Choroid plexus epithelial cell (primary cell): ENCODE measurements around the gene MAP1LC3B2.

Source experiments
- DNase-seq: peaks from one replicate; pipeline ENCODE4 v3.0.0-alpha.2; 2010; ENCODE audit warnings: low read depth
- H3K4me3 ChIP-seq: 2 replicates; pipeline ENCODE4 v1.5.1; 2011; ENCODE audit warnings: low read depth, mild to moderate bottlenecking, control low read depth, low read length, moderate library complexity
- TF ChIP-seq, protein P1 (sequence below): conservative IDR thresholded peaks from 2 replicates; pipeline ENCODE4 v1.5.1; 2011; ENCODE audit warnings: low read depth, mild to moderate bottlenecking, control low read depth, inconsistent platforms, low read length, moderate library complexity

The MAP1LC3B2 gene

DNA sequence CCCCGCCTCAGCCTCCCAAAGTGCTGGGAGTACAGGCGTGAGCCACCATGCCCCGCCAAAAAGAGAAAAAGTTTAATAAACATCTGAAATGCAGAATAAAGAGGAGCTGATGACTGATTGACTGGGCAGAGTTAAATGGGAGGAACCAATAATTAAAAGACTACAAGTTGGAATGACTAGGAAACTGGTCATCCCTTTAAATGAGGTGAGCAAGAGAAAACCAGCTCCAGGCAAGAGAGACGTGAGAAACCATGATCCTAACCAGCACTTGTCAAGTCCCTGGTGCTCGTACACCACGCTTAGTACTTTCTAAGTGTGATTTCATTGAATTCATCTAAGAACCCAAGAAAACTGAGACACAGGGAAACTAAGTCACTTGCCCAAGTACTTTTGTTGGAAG, 47.9 kb downstream of the MAP1LC3B2 start:
- DNase-seq: no peak
- H3K4me3 ChIP-seq: no peak overlapping the region
- TF ChIP-seq, protein P1, sequence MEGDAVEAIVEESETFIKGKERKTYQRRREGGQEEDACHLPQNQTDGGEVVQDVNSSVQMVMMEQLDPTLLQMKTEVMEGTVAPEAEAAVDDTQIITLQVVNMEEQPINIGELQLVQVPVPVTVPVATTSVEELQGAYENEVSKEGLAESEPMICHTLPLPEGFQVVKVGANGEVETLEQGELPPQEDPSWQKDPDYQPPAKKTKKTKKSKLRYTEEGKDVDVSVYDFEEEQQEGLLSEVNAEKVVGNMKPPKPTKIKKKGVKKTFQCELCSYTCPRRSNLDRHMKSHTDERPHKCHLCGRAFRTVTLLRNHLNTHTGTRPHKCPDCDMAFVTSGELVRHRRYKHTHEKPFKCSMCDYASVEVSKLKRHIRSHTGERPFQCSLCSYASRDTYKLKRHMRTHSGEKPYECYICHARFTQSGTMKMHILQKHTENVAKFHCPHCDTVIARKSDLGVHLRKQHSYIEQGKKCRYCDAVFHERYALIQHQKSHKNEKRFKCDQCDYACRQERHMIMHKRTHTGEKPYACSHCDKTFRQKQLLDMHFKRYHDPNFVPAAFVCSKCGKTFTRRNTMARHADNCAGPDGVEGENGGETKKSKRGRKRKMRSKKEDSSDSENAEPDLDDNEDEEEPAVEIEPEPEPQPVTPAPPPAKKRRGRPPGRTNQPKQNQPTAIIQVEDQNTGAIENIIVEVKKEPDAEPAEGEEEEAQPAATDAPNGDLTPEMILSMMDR: no peak

DNA sequence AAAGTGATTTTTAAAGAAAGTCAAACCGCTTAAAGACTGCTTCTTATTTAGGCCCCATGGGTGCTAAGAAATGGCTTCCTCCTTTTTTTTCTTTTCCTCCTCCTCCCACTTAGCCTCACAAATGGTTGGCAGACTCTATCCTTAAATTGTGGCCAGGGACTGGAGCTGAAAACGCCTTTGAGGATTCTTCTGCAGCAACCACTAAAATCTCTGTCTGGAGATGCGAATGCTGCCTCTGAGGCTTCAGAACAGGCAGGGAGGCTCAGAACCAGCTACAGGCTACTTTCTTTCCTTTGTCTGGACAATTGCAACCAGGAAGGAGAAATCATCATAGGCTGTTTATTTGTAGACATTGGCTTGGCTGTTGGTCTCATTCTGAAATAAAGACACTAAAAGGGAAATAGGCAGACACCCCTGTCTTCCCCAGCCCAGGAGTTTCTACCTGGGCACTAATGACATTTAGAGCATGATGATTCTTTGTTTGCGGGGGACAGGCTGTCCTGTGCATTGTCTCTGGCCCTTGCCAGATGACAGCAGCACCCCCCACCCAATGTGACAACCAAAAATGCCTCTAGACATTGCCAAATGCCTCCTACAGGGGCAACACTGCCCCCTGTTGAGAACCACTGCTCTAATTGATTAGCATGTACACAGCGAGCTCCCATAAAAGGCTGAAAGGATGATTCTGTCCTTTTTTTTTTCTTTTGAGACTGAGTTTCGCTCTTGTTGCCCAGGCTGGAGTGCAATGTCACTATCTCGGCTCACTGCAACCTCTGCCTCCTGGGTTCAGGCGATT, 50.3 kb downstream of the MAP1LC3B2 start:
- no peak for DNase-seq
- H3K4me3 ChIP-seq: no peak overlapping the region
- TF ChIP-seq, protein P1: peak; percentile 51

DNA sequence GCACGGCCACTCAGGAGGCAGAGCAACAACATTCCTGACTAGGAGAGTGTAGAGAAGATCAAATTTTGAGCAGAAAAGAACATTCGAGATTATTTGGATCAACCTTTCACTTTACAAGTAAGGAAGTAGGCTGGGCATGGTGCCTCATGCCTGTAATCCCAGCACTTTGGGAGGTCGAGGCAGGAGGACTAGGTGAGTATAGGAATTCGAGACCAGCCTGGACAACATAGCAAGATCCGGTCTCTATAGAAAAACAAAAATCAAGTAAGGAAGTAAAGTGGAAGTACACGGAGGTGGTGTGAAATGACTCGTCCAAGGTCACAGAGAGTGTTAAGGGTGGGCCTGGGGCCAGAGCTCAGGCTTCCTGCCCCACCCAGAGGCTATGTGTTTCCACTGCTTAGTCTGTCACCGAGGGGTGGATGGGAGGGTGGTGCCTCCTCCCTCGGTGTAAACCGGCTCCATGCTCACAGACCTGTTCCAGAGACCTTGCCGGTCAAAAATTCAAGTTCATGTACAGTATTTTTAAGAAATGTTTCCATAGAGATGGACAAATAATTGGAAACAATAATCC, 51.9 kb downstream of the MAP1LC3B2 start:
- no peak overlapping the region for H3K4me3 ChIP-seq
- no peak for DNase-seq
- TF ChIP-seq, protein P1: no peak

DNA sequence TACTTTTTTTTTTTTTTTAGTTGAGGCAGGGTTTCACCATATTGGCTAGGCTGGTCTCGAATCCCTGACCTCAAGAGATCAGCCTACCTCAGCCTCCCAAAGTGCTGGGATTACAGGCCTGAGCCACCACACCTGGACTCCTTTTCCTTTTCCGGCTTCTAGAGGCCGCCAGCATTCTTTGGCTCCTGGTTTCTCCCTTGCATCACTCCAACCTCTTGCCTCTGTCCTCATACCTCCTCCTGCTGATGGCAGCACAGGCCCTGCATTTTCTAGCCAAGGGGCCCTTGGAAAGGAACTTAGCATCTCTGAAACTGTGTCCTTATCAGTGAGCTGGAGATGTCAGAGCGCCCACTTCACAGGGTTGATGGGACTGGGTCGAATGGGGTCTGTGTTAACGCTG, 53.3 kb downstream of the MAP1LC3B2 start:
- TF ChIP-seq, protein P1: no peak
- no peak for DNase-seq
- H3K4me3 ChIP-seq: no peak overlapping the region

DNA sequence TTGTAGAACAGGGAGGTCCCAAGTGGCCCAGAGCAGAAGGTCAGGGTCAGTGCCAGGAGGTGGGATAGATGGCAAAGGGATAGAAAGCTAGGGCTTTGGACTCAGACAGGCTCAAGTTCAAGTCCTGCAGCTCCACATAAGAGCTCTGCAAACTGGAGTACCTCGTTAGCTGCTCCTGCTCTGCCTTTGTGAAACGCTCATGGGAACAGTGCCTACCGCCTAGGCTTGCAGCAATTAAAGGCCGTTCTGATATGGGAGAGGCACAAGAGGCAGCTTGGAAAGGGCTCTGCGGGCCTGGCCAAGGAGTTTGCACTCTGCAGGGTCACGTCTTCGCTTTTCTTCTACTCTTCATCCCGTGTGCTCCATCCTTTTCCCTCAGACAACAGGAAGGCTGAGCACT, 54.1 kb downstream of the MAP1LC3B2 start:
- DNase-seq: no peak
- no peak overlapping the region for H3K4me3 ChIP-seq
- TF ChIP-seq, protein P1: no peak

DNA sequence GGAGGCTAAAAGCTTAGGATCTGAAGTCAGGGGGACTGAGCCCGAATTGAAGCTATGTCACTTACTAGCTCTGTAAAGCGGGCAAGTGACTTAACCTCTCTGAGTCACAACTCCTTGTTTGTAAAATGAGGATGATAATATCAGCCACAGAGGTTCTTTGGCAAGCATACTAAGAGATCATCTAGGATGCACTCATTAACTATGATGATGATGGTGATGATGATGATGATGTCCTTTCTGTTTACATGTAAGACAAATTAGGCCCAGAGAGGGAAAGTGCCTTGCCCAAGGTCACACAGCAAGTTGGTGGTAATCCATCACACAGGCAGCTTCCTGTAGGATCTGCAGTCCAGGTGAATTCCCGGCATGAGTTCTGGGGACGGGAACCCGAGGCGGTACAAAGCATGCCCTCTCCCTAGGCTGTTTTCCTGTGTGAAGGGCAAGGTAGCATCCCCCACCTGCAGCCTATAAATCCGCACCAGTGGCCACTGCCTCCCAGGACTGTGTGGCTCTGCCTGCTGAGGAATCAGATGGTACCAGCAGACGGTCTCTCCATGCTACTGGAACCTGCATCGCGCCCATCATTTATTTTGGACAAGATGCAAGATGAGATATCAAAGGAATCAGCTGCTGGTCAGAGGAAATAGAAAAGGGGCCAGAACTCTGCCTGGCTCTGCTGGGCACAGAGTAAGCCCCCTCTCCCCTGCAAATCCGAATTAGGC, 55.2 kb downstream of the MAP1LC3B2 start:
- H3K4me3 ChIP-seq: no peak overlapping the region
- TF ChIP-seq, protein P1: no peak
- DNase-seq: no peak
